ENCODE data around the gene DST.

DNA sequence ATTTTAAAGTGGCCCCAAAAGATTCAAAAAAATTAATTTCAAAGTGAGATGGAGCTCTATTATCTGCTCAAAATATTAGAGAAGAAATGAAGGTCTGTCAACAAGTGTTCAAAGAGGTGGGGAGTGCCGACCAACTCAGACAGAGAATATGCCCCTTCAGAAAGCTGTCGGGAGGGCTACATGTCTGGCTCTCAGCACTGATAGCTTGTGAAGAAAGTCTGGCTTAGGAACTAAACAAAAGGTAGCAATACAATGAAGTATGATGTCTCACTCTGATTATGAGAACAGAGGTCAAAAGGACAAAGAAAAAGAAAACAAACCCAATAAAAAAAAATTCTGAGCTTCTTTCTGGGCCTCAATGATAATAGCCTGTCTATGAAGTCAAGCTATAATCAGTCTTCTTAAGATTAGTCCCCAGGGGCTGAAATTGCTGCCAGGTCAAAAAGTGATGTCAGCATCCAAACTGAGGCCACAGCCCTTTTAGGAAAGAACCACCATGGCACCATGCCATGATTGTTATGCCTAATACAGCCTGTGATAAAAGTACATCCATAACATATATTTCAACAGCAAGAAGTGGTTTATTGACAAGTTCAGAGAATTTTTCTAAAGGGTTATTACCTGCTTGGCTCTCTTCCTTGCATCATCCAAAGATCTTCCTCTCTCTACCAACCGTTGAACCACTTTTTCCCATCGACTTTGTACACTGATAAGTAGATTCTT lies 150.9 kb downstream of the DST start:
- TF ChIP-seq, protein P1, sequence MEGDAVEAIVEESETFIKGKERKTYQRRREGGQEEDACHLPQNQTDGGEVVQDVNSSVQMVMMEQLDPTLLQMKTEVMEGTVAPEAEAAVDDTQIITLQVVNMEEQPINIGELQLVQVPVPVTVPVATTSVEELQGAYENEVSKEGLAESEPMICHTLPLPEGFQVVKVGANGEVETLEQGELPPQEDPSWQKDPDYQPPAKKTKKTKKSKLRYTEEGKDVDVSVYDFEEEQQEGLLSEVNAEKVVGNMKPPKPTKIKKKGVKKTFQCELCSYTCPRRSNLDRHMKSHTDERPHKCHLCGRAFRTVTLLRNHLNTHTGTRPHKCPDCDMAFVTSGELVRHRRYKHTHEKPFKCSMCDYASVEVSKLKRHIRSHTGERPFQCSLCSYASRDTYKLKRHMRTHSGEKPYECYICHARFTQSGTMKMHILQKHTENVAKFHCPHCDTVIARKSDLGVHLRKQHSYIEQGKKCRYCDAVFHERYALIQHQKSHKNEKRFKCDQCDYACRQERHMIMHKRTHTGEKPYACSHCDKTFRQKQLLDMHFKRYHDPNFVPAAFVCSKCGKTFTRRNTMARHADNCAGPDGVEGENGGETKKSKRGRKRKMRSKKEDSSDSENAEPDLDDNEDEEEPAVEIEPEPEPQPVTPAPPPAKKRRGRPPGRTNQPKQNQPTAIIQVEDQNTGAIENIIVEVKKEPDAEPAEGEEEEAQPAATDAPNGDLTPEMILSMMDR (conservative IDR thresholded peaks at IDR 0.05; ENCODE audit: low read length): no peak
- no peak for TF ChIP-seq EZH2phosphoT487 (IDR thresholded peaks at IDR 0.05; ENCODE audit: borderline replicate concordance)

All from Loucy (cell line).